GM18907 (cell line): ENCODE measurements around the gene FH.

ENCODE experiments used
- ATAC-seq: cut with Tn5 transposase; IDR thresholded peaks from one replicate; pipeline ENCODE4 v1.9.1; 2021; ENCODE audit warnings: mild to moderate bottlenecking, moderate library complexity; ENCODE audit not compliant: unreplicated experiment

Gene FH

DNA sequence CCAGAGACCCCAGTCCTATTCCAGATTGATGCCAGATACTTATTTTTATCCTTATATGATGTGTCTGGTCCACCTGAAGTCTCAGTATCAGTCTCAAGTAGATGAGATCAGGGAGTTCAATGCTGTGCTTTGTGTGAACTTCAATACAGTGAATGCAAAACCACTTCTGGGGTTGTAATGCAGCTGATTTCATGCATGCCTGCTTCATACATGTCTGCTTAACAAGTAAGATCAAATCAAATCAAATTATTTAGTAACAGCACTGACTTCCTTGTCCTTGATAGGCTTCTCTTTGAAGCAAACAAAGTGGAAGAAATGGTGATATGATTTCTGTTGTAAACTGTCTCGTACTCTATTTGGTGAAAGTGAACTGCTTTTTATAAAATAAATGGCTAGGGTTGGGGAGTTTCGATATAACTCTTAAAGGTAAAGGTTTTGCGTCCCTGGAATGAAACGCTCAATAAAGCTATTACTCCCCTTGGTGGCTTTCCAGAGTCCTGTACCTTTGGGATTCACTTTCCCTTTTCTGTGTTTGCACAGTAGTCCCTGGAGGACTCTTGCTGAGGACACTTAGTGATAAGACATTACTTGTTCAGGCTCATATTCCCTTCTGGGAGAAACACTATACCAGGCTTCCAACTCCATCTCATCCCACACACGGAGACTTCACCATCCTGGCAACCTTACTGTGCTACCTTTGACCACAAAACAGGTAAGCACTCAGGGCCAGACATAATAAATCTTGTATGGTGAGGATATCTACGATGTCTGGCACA, 59.3 kb downstream of the FH start:
- no peak for ATAC-seq

DNA sequence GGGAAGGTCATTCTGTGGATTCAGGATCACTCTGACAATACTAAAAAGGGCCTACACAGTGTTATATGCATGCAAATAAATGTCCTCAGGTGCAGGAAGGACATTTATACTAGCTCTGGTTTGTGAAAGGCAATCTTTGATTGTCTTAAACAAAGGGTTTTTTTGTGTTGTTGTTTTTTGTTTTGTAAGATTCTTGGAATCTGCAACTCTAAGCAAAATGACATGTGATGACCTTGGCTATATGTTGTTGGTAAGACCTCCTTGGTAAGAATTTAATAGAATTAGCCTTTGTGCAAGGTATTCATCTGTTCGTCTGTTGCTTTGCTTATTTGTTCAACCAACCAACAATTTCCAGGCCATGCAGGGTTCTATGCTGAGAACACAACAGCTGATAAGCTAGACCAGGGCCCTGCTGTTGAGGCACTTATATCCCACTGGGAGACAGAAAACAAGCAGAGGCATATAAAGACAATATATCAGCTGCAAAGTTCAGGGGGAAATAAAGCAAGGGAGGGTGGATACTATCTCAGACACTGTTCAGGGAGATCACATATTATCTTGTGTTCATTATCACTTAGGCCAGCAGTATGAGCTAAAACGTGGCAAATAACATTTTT, 60.3 kb downstream of the FH start:
- no peak for ATAC-seq

DNA sequence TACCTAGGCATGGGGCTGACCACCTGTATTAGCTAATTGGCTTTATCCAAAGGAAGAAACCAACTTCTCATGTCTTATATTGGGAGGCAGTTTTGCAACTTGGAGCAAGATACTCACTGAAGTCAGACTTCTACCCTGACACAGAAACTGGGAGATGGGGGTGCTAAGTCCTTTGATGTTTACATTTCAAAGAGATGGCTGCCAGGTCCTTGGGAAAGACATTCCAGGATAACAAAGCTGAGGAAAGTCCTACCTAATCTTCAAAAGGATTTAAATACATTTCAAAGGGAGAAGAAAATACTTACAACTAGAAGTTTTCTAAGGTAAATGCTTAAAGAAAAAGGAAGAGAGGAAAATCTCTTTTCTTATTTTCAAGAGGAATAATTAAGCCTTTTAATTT, 62.1 kb downstream of the FH start:
- ATAC-seq: no peak

DNA sequence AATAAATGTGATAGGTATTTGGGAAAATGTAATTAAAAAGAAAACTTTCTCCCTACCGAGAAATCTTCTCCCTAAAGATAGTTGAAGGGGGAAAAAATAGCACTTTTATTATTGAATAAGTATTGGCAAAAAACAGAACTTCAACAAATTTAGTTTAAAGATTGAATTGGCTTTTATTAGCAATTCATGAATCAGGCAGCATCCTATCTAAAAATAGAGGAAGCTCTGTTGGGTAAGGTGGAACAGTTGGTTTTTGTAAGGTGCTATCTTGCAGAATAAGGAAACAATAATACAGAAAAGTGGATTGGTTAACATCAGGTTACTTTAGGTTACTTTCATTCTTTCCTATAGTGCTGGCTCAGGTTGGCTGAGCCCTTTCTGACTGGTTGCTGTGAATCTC, 62.8 kb downstream of the FH start:
- ATAC-seq: no peak

DNA sequence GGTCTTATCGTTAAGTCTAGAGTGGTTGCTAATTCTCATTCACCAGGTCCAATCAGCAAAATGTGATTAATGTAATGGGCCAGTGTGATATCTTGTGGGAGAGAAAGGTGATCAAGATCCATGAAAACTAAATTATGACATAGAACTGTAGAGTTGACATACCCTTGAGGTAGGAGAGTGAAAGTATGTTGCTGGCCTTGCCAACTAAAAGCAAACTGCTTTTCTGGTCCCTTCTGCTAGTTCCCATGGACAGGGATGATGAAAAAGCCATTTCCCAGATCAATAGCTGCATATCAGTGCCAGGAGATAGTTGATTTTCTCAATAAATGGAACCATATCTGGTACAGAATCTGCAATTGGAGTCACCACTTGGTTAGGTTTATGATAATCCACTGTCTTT, 65.8 kb downstream of the FH start:
- no peak for ATAC-seq

DNA sequence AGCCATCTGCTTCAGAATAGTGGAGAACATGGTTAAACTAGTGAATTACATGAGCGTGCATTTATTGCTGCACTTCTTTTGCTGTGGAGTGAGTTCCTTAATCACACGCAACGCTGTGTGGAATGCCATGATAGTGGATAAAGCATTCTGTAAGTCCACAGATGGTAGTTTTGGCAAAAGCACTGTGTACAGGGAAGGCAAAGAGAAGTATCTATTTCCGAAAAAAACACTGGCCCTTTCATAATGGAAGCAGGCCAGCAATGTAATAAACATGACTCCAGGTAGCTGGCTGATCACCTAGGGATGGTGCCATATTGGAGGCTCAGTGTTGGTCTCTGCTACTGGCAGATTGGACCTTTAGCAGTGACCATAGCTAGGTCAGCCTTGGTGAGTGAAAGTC, 67.6 kb downstream of the FH start:
- ATAC-seq: no peak
